IPS DF 19.7 (cell line): ENCODE data around the gene FYN.
"Not testable (repeated sequence)": the region's sequence is repeated elsewhere in the genome, so short reads cannot be mapped to it uniquely, and the experiment has no call there.

Experiments used
- DNase-seq: peaks from one replicate; pipeline ENCODE4 v3.0.0-alpha.2; 2013; ENCODE audit warnings: low read depth, low spot score

Gene FYN

GRCh38 chr6:111873178-111874024 lies at the start of gene FYN:
Gene FYN (minus strand): TSS chr6:111873452. CDS start chr6:111720051, 153,401 bp downstream.
- DNase-seq, result peak; percentile 69

- DNase-seq, result no peak
Measured at GRCh38 chr6:111922454-111923297, 49.4 kb upstream of the FYN start.

GRCh38 chr6:111921103-111921502 lies 47.9 kb upstream of the FYN start:
- no peak for DNase-seq

- DNase-seq, result no peak
Measured at GRCh38 chr6:111920578-111920977, 47.3 kb upstream of the FYN start.

- DNase-seq, result no peak
Measured at GRCh38 chr6:111918825-111919224, 45.6 kb upstream of the FYN start.

GRCh38 chr6:111916747-111917146 lies 43.5 kb upstream of the FYN start:
- no peak for DNase-seq

GRCh38 chr6:111914617-111915016 lies 41.4 kb upstream of the FYN start:
- no peak for DNase-seq

GRCh38 chr6:111912904-111913303 lies 39.7 kb upstream of the FYN start:
- no peak for DNase-seq

GRCh38 chr6:111911428-111911827 lies 38.2 kb upstream of the FYN start:
- no peak for DNase-seq

- no peak for DNase-seq
Measured at GRCh38 chr6:111909238-111909637, 36.0 kb upstream of the FYN start.

- not testable (repeated sequence) for DNase-seq
Measured at GRCh38 chr6:111908365-111908764, 35.1 kb upstream of the FYN start.

GRCh38 chr6:111900735-111901134 lies 27.5 kb upstream of the FYN start:
- DNase-seq, result no peak

GRCh38 chr6:111899531-111899930 lies 26.3 kb upstream of the FYN start:
- DNase-seq, result no peak

GRCh38 chr6:111898452-111898851 lies 25.2 kb upstream of the FYN start:
- no peak for DNase-seq

- no peak for DNase-seq
Measured at GRCh38 chr6:111894951-111895350, 21.7 kb upstream of the FYN start.

- no peak for DNase-seq
Measured at GRCh38 chr6:111894272-111894671, 21.0 kb upstream of the FYN start.

- no peak for DNase-seq
Measured at GRCh38 chr6:111892431-111892830, 19.2 kb upstream of the FYN start.

- DNase-seq, result no peak
Measured at GRCh38 chr6:111890988-111891387, 17.7 kb upstream of the FYN start.

GRCh38 chr6:111888928-111889695 lies 15.9 kb upstream of the FYN start:
- no peak for DNase-seq

- not testable (repeated sequence) for DNase-seq
Measured at GRCh38 chr6:111886793-111887192, 13.5 kb upstream of the FYN start.

- no peak for DNase-seq
Measured at GRCh38 chr6:111885373-111886027, 12.2 kb upstream of the FYN start.
